ENCODE data around the gene MAGEF1.

MAGEF1 gene

GRCh38 chr3:184711493-184712247 lies at the start of gene MAGEF1:
TSS of gene MAGEF1 (minus strand) at chr3:184712064. CDS start at chr3:184711821, 243 bp downstream.
- DNase-seq (ENCODE audit: low spot score), result peak; percentile 94

GRCh38 chr3:184761075-184761841 lies 49.4 kb upstream of the MAGEF1 start:
- no peak for DNase-seq (ENCODE audit: low spot score)

GRCh38 chr3:184760337-184761074 lies 48.6 kb upstream of the MAGEF1 start:
- DNase-seq (ENCODE audit: low spot score), result no peak

- DNase-seq (ENCODE audit: low spot score), result no peak
Measured at GRCh38 chr3:184759666-184760200, 47.9 kb upstream of the MAGEF1 start.

GRCh38 chr3:184758056-184758455 lies 46.2 kb upstream of the MAGEF1 start:
- no peak for DNase-seq (ENCODE audit: low spot score)

GRCh38 chr3:184757022-184757651 lies 45.3 kb upstream of the MAGEF1 start:
- DNase-seq (ENCODE audit: low spot score), result peak; percentile 84

- DNase-seq (ENCODE audit: low spot score), result no peak
Measured at GRCh38 chr3:184756151-184757021, 44.5 kb upstream of the MAGEF1 start.

GRCh38 chr3:184755315-184755731 lies 43.5 kb upstream of the MAGEF1 start:
- no peak for DNase-seq (ENCODE audit: low spot score)

- DNase-seq (ENCODE audit: low spot score), result no peak
Measured at GRCh38 chr3:184752361-184752760, 40.5 kb upstream of the MAGEF1 start.

GRCh38 chr3:184751204-184752040 lies 39.6 kb upstream of the MAGEF1 start:
- no peak for DNase-seq (ENCODE audit: low spot score)

- no peak for DNase-seq (ENCODE audit: low spot score)
Measured at GRCh38 chr3:184750349-184751083, 38.7 kb upstream of the MAGEF1 start.

GRCh38 chr3:184749168-184749744 lies 37.4 kb upstream of the MAGEF1 start:
- no peak for DNase-seq (ENCODE audit: low spot score)

GRCh38 chr3:184748219-184749135 lies 36.6 kb upstream of the MAGEF1 start:
- DNase-seq (ENCODE audit: low spot score), result no peak

GRCh38 chr3:184746131-184747120 lies 34.6 kb upstream of the MAGEF1 start:
- no peak for DNase-seq (ENCODE audit: low spot score)

GRCh38 chr3:184745526-184745925 lies 33.7 kb upstream of the MAGEF1 start:
- no peak for DNase-seq (ENCODE audit: low spot score)

- DNase-seq (ENCODE audit: low spot score), result no peak
Measured at GRCh38 chr3:184743248-184743647, 31.4 kb upstream of the MAGEF1 start.

Data from left forelimb (tissue), 1 donor.